SKM-1 treated with dmso at 0.1 percent for 144 hours (cell line): ENCODE results near the gene SELPLG.

Experiments
- DNase-seq: peaks from one replicate; lab custom pipeline; 2025; ENCODE audit not compliant: unreplicated experiment; lab: John Stamatoyannopoulos, UW

Gene SELPLG

GRCh38 chr12:108605690-108606406, 27.8 kb downstream of the SELPLG start:
- DNase-seq = no peak

- DNase-seq = no peak
These were observed 28.5 kb downstream of the SELPLG start for GRCh38 chr12:108605000-108605689.

- DNase-seq = no peak
These were observed 29.3 kb downstream of the SELPLG start for GRCh38 chr12:108604208-108604941.

- no peak for DNase-seq
These were observed 30.0 kb downstream of the SELPLG start for GRCh38 chr12:108603743-108604142.

- no peak for DNase-seq
These were observed 30.6 kb downstream of the SELPLG start for GRCh38 chr12:108602976-108603704.

- DNase-seq = no peak
These were observed 31.4 kb downstream of the SELPLG start for GRCh38 chr12:108602209-108602705.

- no peak for DNase-seq
These were observed 33.0 kb downstream of the SELPLG start for GRCh38 chr12:108600702-108601007.

- DNase-seq = no peak
These were observed 33.6 kb downstream of the SELPLG start for GRCh38 chr12:108599948-108600701.

GRCh38 chr12:108599541-108599940, 34.2 kb downstream of the SELPLG start:
- DNase-seq = no peak

- DNase-seq = no peak
These were observed 35.0 kb downstream of the SELPLG start for GRCh38 chr12:108598553-108599250.

- DNase-seq = no peak
These were observed 35.9 kb downstream of the SELPLG start, which contains the start of gene TMEM119 for GRCh38 chr12:108597559-108598471. TMEM119 (minus strand) TSS chr12:108598084; CDS start chr12:108592383, 5,701 bp downstream.

GRCh38 chr12:108596854-108597558, 36.7 kb downstream of the SELPLG start:
- no peak for DNase-seq

GRCh38 chr12:108595711-108596647, 37.7 kb downstream of the SELPLG start:
- no peak for DNase-seq

- DNase-seq = no peak
These were observed 38.6 kb downstream of the SELPLG start for GRCh38 chr12:108594960-108595710.

GRCh38 chr12:108594323-108594903, 39.3 kb downstream of the SELPLG start:
- no peak for DNase-seq
